Activated T-cell treated with anti-CD3 and anti-CD28 coated beads for 48 hours (primary cell): ENCODE data around the gene ZNF772.
"Not testable (repeated sequence)": the region's sequence is repeated elsewhere in the genome, so short reads cannot be mapped to it uniquely, and the experiment has no call there.

Source experiments
- DNase-seq: peaks from one replicate; pipeline ENCODE4 v3.0.0-alpha.2; 2020; ENCODE audit warnings: low read depth

Gene ZNF772

DNA sequence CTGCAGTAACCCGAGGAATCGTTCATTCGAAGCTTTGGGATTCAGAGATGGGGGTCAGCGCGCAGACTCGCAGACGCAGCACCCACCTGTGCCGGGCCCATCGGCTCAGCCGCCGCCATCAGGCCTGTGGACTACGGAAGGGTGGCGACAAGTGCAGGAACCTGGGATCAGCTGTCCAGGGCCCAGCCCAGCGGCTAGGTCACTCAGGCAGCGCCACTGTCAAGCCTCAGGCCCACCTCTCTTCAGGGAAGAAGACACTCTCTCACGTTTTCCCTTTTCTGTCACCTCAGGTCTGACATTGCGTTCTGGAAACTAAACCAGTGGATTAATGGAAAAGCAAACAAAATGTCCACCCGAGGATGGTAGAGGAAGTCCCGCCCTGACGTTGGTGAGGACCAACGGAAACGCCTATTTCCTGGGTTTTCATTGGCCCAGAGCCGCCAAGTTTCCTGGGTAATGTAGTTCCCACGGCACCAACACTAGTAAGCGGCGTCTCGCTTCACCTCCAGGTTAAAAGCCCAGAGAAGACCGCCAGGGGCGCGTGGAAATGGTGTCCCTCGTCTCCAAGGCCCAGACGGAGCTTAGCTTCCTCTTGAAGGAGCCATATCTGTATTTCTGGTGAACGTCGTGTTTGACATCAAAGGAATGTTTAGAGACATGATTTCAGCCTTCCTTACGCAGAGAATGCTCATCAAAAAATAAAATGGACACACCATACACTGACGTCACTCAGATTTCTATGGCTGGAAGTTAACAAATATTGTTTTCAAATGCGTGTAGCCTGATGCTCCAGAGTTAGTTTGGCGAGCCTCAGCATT lies at the start of gene ZNF772:
TSS of gene ZNF772 (minus strand) at position 376 of the 818 bp plus-strand sequence. CDS start at position 119, 257 bp downstream.
- peak; percentile 77 for DNase-seq

DNA sequence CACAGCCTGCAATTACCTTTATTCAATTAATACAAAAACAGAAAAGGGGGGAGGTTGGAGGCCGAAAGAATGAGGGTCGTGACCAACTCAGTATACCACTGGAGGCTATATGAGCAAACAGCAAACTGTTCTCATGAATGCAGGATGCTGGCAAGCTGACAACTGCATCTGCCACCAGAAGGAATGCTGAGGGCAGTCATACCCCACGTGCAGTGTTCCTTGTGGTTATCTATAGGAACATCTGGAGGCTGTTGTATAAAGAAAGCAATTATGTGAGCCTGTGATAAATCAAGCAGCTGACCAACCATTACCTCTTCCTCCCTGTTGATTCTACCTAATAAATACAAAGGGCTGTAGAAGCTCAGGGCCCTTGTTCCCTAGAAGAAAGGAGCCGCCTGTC lies 40.7 kb upstream of the ZNF772 start:
- not testable (repeated sequence) for DNase-seq

DNA sequence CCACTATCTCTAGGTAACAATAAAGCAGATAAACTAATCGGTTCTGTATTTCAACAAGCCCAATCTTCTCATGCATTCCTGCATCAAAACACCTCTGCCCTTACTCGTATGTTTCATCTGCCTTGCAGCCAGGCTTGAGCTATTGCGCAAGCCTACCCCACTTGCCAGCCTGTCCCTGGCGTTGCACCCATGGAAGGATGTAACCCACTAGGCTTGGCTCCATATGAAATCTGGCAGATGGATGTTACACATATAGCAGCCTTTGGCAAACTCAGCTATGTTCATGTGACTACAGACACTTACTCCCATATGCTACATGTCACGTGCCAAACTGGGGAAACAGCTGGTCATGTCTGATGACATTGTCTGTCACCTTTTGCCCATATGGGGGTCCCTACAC lies 37.9 kb upstream of the ZNF772 start:
- no peak for DNase-seq

DNA sequence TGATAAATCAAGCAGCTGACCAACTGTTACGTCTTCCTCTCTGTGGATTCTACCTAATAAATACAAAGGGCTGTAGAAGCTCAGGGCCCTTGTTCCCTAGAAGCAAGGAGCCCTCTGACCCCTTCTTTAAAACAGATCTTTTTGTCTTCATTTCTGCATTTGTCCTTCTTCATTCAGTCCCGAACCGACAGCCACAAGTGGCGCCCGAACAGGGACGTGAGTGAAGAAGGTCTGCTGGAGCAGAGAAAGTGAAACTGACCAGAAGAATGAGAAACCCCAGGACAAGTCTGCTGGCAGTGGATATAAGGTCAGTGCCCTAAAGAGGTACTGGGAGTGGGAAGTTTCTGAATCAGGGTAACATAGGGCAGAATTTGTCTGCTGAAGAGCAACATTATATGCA lies 35.5 kb upstream of the ZNF772 start:
- DNase-seq, result no peak

DNA sequence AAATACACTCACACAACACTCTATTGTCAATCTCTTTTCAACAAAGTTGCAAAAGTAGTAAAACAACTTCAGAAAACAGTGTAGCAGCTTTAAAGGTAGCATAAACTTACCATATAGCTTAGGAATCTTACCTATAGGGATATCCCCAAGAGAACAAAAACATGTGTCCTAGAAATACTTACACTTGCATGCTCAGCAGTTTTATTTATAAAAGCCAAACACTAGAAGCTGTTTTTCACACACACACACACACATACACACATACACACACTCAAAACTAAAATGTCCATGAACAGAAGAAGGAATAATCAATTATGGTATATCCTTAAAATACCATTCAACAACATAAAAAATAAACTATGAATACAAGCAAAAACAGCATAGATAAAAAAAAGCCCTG lies 34.1 kb upstream of the ZNF772 start:
- no peak for DNase-seq

DNA sequence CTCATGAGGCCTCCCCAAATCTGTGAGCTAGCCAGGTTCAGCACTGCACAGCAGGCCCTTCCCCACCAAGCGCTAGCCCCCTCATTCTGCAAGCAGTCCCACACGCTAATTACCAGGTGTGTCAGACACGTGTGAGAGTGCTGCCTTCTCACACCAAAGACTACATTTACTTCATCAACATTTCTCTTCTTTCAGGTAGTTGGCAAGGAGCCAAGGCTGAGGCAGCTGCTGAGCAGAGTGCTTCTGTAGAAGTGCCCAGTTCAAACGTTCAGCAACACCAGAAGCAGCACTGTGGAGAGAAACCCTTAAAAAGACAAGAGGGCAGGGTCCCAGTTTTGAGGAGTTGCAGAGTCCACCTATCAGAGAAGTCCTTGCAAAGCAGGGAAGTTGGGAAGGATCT lies 28.8 kb upstream of the ZNF772 start:
- DNase-seq, result no peak

DNA sequence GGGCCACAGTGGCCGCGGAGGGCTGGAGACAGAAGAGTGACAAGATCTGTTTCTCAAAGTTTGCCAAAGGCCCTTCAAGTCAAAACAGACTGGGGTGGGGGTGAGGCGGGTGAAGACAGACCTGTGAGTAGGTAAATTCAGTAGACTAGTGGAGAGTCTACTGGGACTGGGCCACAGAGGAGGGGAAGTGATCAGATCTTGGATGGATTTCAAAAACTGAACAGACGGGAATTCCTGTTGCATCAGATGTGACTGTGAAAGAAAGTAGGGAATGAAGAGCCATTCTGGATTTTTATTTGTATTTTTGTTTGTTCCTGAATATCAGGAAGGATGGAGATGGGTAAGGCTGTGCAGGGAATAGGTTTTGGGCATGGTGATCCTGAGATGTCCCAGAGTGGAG lies 23.0 kb upstream of the ZNF772 start:
- DNase-seq, result not testable (repeated sequence)

DNA sequence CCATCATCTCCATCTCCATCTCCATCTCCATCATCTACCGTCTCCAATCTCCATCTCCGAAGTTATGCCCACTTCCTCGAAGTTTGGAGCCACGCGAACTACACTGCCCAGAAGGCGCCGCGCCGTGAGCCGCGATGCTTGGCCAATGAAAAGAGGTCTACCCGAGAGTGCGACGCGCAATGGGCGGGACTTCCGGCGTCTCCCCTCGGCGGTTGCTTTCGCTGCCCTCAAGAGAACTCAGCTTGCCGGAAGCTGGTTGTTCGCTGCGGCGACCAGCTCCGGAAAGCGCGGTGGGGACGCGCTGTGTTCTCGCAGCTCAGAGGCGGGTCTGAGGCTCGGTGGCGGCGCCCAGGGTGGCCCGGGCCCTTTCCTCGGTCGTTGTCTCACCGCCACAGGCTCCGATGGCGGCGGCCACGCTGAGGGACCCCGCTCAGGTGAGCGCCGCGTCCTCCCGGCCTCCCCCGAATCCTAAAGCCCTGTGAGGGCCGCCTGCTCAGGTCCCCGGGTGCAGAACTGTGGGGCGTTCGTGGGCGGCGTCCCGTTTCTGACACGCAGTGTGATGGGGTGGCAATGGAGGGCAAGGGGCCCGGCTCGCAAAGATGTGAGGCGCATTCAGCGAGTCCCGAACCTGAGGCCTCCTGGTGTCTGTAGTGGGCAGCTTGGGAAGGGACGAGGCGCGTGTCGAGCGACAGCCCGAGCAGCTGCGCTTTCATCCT lies 22.5 kb upstream of the ZNF772 start, which contains the start of gene ZNF773:
TSS of gene ZNF773 (plus strand) at position 259 of the 716 bp plus-strand sequence. CDS start at position 402, 143 bp downstream.
- peak; percentile 93 for DNase-seq

DNA sequence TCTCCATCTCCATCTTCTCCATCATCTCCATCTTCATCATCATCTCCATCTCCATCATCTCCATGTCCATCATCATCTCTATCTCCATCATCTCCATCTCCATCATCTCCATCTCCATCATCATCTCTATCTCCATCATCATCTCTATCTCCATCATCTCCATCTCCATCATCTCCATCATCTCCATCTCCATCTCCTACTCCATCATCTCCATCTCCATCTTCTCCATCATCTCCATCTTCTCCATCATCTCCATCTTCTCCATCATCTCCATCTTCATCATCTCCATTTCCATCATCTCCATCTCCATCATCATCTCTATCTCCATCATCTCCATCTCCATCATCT lies 21.9 kb upstream of the ZNF772 start:
- DNase-seq, result not testable (repeated sequence)

DNA sequence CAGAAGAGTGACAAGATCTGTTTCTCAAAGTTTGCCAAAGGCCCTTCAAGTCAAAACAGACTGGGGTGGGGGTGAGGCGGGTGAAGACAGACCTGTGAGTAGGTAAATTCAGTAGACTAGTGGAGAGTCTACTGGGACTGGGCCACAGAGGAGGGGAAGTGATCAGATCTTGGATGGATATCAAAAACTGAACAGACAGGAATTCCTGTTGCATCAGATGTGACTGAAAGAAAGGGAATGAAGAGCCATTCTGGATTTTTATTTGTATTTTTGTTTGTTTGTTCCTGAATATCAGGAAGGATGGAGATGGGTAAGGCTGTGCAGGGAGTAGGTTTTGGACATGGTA lies 10.9 kb upstream of the ZNF772 start:
- DNase-seq, result not testable (repeated sequence)

DNA sequence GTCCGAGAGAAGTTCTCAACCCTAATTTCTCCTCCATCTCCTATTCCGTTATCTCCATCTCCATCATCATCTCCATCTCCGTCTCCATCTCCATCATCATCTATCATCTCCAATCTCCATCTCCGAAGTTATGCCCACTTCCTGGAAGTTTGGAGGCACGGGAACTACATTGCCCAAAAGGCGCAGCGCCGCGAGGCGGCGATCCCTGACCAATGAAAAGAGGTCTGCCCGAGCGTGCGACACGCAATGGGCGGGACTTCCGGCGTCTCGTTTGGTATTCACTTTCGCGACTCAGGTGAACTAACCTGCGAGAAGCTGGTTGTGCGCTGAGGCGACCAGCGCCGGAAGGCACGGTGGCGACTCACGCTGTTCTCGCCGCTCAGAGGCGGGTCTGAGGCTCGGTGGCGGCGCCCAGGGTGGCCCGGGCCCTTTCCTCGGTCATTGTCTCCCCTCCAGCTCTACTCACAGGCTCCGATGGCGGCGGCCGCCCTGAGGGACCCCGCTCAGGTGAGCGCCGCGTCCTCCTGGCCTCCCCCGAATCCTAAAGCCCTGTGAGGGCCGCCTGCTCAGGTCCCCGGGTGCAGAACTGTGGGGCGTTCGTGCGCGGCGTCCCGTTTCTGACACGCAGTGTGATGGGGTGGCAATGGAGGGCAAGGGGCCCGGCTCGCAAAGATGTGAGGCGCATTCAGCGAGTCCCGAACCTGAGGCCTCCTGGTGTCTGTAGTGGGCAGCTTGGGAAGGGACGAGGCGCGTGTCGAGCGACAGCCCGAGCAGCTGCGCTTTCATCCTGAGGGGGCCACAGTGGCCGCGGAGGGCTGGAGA lies 10.3 kb upstream of the ZNF772 start, which contains the start of gene ZNF419:
TSS of gene ZNF419 (plus strand) at position 274 of the 822 bp plus-strand sequence. CDS start at position 475, 201 bp downstream.
- peak; percentile 86 for DNase-seq

DNA sequence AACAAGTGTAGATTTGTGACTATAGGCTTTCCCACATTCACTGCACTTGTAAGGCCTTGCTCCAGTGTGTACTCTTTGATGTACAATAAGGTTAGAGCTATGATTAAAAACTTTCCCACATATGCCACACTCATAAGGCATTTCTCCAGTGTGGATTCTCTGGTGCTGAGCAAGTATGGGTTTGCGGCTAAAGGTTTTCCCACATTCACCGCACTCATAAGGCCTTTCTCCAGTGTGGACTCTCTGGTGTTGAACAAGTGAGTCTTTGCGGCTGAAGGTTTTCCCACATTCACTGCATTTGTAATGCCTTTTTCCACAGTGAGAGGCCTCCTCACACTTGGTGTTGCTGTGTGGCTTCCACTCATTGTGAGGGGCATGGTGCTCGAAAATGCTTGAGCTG lies 3.7 kb downstream of the ZNF772 start:
- DNase-seq, result no peak

DNA sequence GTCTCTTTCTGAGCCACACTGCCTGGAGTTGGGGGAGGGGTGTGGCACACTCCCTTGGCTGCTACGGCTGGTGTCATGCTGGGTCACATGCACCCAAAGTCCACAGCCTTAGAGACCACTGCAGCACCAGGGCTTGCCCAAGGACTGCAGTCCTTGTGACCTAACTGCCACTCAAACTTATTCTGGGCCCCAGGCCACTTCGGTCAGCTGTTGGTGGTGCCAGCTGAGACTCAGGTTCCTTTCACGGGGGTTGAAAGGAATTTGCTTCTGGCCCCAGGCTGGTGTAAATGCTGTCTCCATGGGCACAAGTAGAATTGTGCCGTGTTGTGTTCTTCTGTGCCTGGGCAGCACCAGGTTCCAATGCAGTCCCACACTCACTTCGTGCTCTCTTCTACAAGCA lies 10.9 kb downstream of the ZNF772 start:
- DNase-seq, result no peak

DNA sequence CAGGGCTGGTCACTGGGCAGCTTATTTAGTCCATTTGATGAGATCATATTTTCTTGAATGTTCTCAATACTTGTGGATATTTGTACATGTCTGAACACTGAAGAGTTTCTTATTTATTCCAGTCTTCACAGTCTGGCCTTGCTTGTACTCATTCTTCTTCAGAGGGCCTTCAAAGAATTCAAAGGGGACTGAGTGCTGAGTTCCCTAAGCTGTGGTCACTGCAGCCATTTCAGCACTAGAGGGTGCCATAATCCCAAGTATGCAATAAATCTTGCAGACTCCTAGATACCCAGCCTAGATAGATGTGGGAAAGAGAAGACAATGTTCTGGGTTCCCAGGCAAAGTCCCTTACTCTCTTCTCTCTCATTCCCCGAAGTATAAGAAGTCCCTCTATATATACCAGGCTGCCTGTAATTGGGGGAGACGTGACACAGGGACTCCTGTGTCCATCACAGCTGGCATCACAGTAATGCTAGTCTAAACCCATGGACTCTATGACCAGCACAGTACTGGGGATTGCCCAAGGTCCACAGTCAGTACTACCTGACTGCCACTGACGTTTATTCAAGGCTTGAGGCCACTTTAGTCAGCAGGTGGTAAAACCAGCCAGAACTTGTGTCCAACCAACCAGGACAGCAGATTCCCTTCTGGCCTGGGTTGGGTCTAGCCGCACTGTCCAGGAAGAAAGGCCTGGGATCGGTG lies 11.5 kb downstream of the ZNF772 start:
- no peak for DNase-seq

DNA sequence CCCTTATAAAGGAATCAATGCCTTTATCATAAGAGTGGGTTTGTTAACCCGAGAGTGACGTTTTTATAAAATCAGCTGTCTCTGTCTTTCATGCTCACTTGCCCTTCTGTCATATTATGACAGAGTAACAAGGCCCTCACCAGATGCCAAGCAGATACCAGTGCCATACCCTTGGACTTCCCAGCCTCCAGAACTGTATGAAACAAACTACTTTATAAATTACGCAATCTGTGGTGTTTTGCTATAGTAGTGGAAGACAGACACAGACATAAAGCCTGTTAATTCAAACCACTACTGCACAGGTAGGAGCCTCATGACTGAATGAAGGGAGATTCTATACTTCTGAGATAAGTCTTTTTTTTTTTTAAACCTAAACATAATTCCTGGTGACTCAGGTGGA lies 25.1 kb downstream of the ZNF772 start:
- DNase-seq, result no peak

DNA sequence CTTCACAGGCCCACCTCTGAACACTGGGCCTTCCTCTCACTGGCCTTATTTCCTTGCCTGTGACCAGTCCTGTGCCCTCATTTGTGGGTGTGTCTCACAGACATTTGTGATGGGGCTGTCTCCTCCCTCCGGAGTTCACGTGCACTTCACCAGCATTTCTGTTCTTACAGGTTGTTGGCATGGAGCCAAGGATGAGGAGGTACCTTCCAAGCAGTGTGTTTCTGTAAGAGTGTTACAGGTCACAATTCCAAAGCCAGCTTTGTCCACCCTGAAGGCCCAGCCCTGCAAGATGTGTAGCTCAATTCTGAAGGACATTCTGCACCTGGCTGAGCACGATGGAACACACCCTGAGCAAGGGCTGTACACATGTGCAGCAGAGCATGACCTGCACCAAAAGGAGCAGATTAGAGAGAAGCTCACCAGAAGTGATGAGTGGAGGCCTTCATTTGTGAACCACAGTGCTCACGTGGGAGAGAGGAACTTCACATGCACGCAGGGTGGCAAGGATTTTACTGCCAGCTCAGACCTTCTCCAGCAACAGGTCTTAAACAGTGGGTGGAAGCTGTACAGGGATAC lies 34.2 kb downstream of the ZNF772 start:
- no peak for DNase-seq

DNA sequence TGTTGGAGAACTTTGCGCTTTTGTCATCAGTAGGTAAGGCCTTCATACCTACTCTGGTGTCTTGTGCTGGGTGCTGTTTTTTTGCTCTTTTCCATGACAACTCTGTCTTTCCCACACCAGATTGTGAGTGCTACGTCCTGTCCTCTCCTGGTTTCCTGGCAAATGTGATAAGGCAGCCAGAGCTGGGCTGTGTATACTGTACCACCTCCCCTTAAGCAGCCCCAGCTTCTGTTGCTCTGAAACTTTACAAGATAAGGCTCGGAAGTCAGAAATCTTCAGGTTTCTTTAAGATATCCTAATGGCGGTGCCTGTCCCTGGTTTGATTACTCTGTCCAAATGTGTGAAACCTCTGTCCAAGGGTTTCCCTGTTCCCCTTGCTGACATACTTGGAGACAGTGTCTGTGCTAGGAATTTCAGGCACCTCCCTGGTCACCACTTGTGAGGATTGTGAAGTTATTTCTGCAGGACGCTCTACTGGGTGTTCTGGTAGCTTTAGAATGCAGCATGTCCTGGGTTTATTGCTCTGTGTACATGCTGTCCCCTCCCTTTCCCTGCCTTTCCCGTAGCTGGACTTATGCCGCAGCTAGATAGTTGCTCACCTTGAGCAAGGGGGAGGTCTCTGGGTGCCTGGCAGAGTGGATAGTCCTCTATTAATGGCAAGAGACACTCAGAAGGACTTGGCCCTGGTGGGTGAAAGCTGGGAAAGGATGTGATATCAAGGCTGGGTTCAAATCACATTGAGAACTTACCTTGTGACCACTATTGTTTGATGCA lies 35.2 kb downstream of the ZNF772 start:
- DNase-seq, result no peak

DNA sequence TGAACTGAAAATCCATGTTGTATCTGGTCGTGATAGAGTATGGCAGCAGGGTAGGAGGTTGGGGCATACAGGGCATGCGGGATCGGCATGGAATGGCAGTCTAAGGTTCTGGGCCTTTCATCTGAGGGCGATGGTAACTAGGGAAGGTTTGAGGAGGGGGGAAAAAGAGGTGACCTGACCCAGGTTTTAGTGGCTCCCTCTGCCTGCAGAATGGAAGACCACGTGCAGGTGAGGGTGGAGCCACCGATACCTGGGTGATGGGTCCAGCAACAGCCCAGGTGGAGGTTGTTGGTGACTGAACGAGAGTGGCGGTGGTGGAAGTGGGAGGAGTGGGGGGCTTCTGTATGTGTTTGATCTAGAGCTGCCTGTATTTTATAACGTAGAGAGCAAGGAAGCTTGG lies 38.4 kb downstream of the ZNF772 start:
- DNase-seq, result no peak

DNA sequence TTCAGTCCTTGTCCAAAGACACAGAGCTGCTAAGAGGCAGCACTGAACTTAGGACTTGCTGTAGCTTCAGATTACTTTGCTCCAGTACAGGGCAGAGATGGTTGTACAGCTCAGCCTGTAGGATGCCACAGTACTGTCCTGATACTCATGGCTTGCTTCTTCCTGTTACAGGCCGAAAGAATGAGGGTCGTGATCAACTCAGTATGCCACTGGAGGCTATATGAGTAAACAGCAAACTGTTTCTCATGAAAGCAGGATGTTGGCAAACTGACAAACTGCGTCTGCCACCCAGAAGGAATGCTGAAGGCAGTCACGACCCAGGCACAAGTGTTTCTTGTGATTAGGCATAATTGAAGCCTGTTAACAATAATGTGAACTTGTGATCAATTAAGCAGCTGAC lies 39.4 kb downstream of the ZNF772 start:
- no peak for DNase-seq

DNA sequence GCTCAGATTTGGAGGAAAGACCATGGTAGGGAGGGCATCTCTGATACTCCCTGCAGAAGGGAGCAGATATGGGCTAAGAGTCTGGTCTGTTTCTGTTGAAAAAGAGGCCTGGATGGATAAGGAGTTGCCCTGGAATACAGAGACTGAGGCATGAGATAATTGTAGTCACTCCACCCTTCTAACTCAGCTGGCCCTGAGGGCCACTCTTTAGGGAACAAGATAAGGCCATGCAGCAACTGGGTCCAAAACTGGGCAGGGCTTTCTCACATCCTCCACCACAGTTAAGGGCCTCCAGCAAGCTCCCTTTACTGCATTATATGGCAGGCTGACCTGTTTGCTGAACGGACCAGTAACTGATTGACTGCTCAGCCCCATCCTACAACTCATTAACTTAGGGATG lies 40.9 kb downstream of the ZNF772 start:
- no peak for DNase-seq
